Left lung (tissue), 10 donors: Measurements from ENCODE around the gene MYCN. TPM values are rescaled to one million over a fixed set of nuclear protein-coding genes. Genes with fewer than 3 reads are reported as not detected.
A peak's percentile ranks its signal among the peaks of the same experiment; 100 is the strongest.

Experiments
- ATAC-seq: fragments of 200-7000 bp; cut with Tn5 transposase; one replicate; pipeline ENCODE4 v1.9.1; 2020; ENCODE audit warnings: moderate library complexity
- DNase-seq, 4 donors: peaks; one replicate each; pipeline ENCODE4 v3.0.0-alpha.2; 2013 to 2020
- H3K27ac ChIP-seq, 2 donors: fragments of 200-600 bp; sonication (generic) in 1 of 2; one replicate each; pipeline versions ENCODE4 v1.5.0 to v1.8.0; 2020 to 2021
- H3K27me3 ChIP-seq, 2 donors: fragments of 200-600 bp; sonication (generic) in 1 of 2; one replicate each; pipeline versions ENCODE4 v1.5.0 to v1.8.0; 2020 to 2021
- H3K36me3 ChIP-seq, 2 donors: fragments of 200-600 bp; sonication (generic) in 1 of 2; one replicate each; pipeline versions ENCODE4 v1.5.0 to v1.8.0; 2020 to 2021
- H3K4me1 ChIP-seq, 2 donors: fragments of 200-600 bp; one replicate each; pipeline ENCODE4 v1.8.0; 2021
- H3K4me3 ChIP-seq, 2 donors: fragments of 200-600 bp; sonication (generic) in 1 of 2; one replicate each; pipeline versions ENCODE4 v1.5.0 to v1.8.0; 2020 to 2021; ENCODE audit warnings: mild to moderate bottlenecking in 1 of 2
- H3K9me3 ChIP-seq, 2 donors: fragments of 200-600 bp; sonication (generic) in 1 of 2; one replicate each; pipeline versions ENCODE4 v1.5.0 to v1.8.0; 2020 to 2021
- intact Hi-C, 2 donors: fragments of 100-400 bp; cut with DNase I; formaldehyde crosslinking; loops; one replicate each; pipeline versions ENCODE4 v1.11.2 to v1.14.2; 2022
- polyA plus RNA-seq, 6 donors: library from polyadenylated mRNA; unstranded; fragments of 120-200 nt; gene quantifications; one replicate each; pipeline ENCODE4 v1.2.1, GENCODE V29; 2013; ENCODE audit not compliant: insufficient read length in 6 of 6
- total RNA-seq, 2 donors: library from RNA; stranded (reverse); fragmentation: NEBNext Ultra II Directional; extraction: Animal tissue kit (Norgen Biotek cat#: 25700); gene quantifications; one replicate each; pipeline ENCODE4 v1.2.1, GENCODE V29; 2021
- TF ChIP-seq, protein P1 (sequence below), 2 donors: fragments of 200-600 bp; sonication (generic) in 1 of 2; IDR thresholded peaks; one replicate each; pipeline versions ENCODE4 v1.5.0 to v1.8.0; 2021; ENCODE audit warnings: antibody characterized with exemption in 2 of 2
- donor health status: DM: no; HTN: yes; CAD: no.
- donor health status: DM: no; HTN: no; CAD: no.

The MYCN gene
- total and polyA plus RNA-seq, 8 donors, result 0.60 to 22.2 (median 17.8) TPM

DNA sequence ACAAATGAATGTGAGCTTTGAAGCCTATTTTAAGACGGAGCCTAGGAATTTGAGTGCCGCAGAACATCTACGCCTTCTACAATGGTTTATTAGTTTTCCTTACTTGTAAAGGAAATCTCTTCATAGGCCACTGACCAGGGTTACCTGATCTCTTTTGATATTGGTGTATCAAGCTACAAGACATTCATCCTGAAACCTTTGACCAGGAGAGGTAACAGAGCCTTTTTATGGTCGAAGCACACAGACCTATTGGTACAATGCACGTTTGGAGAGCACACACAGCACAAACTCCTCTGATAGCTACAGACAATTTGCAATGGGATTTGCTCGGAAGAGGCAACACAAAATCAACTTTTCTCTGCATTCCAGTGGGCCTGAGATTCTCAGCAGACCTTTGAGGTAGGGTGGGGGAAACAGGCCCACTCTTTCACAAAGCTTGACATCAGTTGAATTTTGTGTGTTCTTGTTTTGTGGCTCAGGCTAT lies 12.8 kb downstream of the MYCN start:
- H3K4me1 ChIP-seq, result no peaks in the 10 kb centered on the region
- intact Hi-C loops, result no loop called here
- ATAC-seq (no peak), DNase-seq (no peak)
- TF ChIP-seq, protein P1, sequence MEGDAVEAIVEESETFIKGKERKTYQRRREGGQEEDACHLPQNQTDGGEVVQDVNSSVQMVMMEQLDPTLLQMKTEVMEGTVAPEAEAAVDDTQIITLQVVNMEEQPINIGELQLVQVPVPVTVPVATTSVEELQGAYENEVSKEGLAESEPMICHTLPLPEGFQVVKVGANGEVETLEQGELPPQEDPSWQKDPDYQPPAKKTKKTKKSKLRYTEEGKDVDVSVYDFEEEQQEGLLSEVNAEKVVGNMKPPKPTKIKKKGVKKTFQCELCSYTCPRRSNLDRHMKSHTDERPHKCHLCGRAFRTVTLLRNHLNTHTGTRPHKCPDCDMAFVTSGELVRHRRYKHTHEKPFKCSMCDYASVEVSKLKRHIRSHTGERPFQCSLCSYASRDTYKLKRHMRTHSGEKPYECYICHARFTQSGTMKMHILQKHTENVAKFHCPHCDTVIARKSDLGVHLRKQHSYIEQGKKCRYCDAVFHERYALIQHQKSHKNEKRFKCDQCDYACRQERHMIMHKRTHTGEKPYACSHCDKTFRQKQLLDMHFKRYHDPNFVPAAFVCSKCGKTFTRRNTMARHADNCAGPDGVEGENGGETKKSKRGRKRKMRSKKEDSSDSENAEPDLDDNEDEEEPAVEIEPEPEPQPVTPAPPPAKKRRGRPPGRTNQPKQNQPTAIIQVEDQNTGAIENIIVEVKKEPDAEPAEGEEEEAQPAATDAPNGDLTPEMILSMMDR (IDR thresholded peaks at IDR 0.05), result no peak
- peaks cover 0 to 2% of the 10 kb centered on the region in 2 donors for H3K27me3 ChIP-seq
- H3K27ac ChIP-seq, result no peak overlapping the region
- H3K4me3 ChIP-seq, result no peak overlapping the region
- H3K9me3 ChIP-seq, result no peaks in the 10 kb centered on the region
- no peaks in the 10 kb centered on the region for H3K36me3 ChIP-seq

DNA sequence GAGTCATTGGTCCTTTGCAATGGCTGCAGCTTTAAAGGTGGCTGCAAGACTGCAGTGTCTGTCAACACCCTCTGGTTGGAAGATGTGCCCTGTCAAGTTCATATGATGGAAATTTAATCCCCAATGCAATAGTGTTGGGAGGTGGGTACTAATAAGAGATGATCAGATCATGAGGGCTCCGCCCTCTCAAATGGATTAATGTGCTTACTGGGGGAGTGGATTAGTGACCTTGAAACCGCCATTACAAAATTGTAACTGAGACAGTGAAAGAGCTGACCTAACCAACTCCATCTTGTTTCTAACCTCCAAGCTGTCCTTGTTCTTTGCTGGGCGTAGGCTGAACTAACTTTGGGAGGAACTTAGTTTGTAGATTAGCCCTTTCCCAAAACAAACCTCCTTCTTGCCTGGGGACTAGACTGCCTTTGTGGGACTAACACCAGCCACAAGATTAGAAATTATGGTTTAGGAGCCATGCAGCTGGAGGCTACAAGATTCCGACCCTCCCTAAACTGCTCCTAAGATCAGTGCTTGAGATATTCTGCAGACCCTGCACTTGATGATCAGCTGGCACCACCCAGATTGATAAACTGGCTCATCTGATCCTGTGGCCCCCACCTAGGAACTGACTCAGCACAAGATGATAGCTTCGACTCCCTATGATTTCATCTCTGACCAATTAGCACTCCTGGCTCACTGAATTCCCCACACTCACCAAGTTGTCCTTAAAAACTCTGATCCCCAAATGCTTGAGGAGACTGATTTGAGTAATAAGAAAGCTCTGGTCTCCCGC lies 13.7 kb downstream of the MYCN start:
- no peak overlapping the region for H3K27ac ChIP-seq
- no peak overlapping the region for H3K4me3 ChIP-seq
- no peaks in the 10 kb centered on the region for H3K36me3 ChIP-seq
- TF ChIP-seq, protein P1 (IDR thresholded peaks at IDR 0.05), result no peak
- no peaks in the 10 kb centered on the region for H3K9me3 ChIP-seq
- intact Hi-C loops, result no loop called here
- peaks cover 0 to 6% of the 10 kb centered on the region in 2 donors for H3K27me3 ChIP-seq
- DNase-seq (no peak), ATAC-seq (no peak)
- no peaks in the 10 kb centered on the region for H3K4me1 ChIP-seq

DNA sequence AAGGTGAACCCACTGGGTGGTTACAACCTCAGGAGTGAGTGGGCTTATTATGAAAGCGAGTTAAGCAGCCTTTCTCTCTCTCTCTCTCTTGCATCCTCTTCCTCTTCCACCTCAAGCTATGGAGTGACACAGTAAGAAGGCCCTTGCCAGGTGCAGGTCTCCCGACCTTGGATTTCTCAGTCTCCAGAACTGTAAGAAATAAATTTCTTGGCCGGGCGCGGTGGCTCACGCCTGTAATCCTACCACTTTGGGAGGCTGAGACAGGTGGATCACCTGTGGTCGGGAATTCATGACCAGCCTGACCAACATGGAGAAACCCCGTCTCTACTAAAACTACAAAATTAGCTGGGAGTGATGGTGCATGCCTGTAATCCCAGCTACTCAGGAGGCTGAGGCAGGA lies 14.4 kb downstream of the MYCN start:
- intact Hi-C loops, result no loop called here
- ATAC-seq, result no peak
- Histone ChIP-seq H3K27me3 (peaks cover 0 to 6% of the 10 kb centered on the region in 2 donors), H3K4me1 (no peaks in the 10 kb centered on the region), H3K27ac (no peak overlapping the region), H3K4me3 (no peak overlapping the region), H3K9me3 (no peaks in the 10 kb centered on the region), H3K36me3 (no peaks in the 10 kb centered on the region)
- DNase-seq, result no peak
- TF ChIP-seq, protein P1 (IDR thresholded peaks at IDR 0.05), result no peak

DNA sequence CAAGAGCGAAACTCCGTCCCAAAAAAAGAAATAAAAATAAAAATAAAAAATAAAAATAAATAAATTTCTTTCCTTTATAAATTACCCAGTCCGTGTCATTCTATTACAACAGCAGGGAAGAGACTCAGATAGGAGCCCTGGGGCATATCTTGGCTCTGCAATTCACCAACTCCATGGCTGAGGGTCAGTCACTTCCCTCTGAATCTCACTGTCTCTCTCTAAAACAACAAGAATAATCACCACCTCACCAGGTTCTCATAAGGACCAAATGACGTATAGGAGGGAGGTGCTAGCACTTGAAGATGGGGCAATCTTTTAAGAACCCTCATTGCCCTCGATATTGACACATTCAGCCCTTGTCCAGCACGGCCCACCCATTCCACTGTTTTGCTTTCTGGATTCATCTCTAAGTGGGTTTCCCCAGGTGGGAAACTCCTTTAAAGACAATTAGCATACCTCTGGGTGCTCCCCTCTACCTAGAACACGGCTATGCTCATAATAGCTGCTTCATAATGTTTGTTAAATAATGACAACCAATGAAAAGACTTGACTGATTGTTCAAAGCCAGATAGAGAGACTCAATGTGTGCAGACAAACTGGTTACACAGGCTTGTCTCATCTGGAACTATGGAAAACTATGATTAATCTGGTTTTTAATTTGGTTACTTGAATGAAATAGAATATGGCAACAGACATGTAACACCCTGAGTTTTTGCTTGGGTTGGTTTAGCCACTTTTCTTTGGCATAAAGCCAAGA lies 15.1 kb downstream of the MYCN start:
- Histone ChIP-seq H3K36me3 (no peaks in the 10 kb centered on the region), H3K4me3 (no peak overlapping the region), H3K27ac (no peak overlapping the region), H3K27me3 (peaks cover 0 to 6% of the 10 kb centered on the region in 2 donors), H3K4me1 (no peaks in the 10 kb centered on the region), H3K9me3 (no peaks in the 10 kb centered on the region)
- ATAC-seq (peak; percentile 74), DNase-seq (no peak)
- intact Hi-C loops, result no loop called here
- TF ChIP-seq, protein P1 (IDR thresholded peaks at IDR 0.05), result no peak

DNA sequence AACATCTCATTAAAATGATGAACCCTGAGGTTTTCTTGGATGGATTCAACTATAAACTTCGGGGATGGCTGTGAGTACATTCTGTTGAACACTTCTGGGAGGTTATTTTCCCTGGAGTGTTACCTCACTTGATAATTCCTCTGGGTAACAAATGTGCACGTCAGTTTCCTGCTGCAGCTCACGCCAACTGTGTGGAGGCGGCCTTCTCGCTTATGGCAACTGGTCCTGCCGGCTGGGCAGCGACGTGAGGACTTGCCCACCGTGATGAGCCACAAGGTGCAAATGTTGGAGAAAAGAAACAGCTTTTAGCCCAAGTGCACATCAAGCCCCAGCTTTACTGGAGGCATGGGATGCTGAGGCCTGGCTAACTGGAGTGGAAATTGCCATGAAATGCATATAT lies 15.9 kb downstream of the MYCN start:
- no peak for ATAC-seq
- peaks cover 0 to 6% of the 10 kb centered on the region in 2 donors for H3K27me3 ChIP-seq
- TF ChIP-seq, protein P1 (IDR thresholded peaks at IDR 0.05), result no peak

More for the DNA sequence above, 15.9 kb downstream of the MYCN start:
- intact Hi-C loops, result no loop called here
- no peaks in the 10 kb centered on the region for H3K9me3 ChIP-seq
- no peak overlapping the region for H3K4me3 ChIP-seq
- DNase-seq, result no peak
- H3K4me1 ChIP-seq, result no peaks in the 10 kb centered on the region
- no peaks in the 10 kb centered on the region for H3K36me3 ChIP-seq
- H3K27ac ChIP-seq, result no peak overlapping the region
